EH (cell line): ENCODE results near the gene TMEM131.

Experiments used
- DNase-seq: peaks from one replicate; pipeline ENCODE4 v3.0.0-alpha.2; 2015; ENCODE audit warnings: low read depth

Gene TMEM131

DNA sequence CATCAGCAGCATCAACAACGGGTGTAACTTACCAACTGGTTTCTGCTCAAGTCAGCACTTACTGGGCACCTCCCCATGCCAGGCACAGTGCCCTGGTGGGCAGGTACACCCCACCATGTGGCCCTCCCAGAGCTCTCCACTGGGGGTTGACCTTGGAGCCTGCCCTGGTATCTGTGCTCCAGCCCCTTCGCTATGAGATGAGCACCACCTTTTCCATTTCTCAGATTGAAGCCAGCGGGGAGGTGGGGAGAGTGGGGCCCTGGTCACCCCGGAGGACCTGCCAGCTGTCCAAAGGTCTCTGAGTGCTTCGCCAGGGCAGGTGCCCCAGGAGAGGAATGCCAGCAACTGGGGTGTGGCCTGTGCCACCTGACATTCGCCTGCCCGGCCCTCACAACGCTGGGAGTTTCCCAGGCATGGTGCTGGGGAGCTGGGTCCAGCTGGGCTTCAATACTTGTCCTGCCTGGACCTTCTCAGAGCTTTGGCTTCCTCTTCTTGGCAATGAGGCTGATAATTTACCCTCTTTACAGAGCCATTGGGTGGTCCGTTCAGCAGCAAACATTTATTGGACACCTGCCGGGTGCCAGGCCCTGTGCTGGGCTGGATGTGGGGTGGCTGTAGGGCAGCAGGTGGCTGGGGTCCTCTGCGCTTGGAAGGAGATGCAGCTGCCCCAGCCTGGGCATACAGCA lies 288.2 kb downstream of the TMEM131 start:
- DNase-seq, result no peak

DNA sequence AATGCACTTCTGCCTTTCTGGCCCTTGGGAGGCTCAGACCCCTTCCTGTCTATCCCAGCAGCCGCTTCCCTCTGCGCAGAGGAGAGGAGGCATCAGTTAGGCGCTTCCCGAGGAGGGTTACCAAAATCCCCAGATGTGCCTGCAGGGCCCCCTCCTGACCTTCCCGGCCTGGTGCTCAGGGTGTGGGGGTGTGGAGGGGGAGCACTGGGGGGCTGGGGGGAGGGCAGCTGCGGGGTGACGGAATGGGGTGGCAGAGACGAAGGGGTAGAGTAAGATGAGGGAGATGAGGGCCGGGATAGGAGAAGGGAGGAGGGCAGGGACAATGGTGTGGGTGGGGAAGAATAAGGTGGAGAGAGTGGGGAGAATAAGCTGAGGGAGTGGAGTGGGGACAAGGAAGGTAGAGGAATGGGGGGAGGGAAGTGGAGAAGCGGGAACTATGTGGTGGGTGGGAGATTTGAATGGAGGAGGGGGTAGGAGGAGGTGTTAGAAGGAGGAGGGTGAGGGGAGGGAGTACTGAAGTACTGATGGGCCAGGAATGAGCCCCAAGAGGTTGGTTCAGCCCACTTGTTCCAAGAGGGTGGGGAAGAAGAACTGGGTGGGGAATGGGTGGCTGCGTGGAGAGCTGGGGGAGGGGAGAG lies 288.9 kb downstream of the TMEM131 start:
- no peak for DNase-seq
